RKO (cell line): ENCODE data around the gene KRTAP9-6.
"Not testable (repeated sequence)": the region's sequence is repeated elsewhere in the genome, so short reads cannot be mapped to it uniquely, and the experiment has no call there.

Experiments used
- DNase-seq: peaks from one replicate; pipeline ENCODE4 v3.0.0-alpha.2; 2016; ENCODE audit warnings: low spot score

KRTAP9-6 gene

DNA sequence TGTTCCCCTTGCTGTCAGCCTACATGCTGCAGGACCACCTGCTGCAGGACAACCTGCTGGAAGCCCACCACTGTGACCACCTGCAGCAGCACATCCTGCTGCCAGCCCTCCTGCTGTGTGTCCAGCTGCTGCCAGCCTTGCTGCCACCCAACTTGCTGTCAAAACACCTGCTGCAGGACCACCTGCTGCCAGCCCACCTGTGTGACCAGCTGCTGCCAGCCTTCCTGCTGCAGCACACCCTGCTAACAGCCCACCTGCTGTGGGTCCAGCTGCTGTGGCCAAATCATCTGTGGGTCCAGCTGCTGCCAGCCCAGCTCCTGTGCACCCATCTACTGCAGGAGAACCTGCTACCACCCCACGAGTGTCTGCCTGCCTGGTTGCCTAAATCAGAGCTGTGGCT, 6.1 kb downstream of the KRTAP9-6 start:
- DNase-seq: not testable (repeated sequence)

DNA sequence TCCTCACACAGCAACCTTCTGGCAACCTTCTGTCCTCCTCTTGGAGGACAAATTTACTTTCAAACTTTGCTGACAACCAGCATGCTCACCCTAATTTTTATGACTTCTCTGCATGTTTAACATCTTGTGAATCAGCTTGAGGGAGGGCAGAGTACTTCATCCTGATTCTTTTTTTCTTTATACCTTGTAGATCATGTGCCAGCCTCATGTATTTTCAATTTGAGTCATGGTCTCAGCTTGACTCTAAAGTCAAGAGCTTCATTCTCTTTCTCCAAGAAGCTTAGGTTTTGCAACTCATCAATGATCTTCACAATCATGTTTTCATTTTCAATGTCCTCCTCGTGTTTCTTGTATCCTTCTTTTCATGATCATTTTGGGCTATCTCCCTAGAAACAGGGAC, 6.7 kb downstream of the KRTAP9-6 start:
- DNase-seq: no peak

DNA sequence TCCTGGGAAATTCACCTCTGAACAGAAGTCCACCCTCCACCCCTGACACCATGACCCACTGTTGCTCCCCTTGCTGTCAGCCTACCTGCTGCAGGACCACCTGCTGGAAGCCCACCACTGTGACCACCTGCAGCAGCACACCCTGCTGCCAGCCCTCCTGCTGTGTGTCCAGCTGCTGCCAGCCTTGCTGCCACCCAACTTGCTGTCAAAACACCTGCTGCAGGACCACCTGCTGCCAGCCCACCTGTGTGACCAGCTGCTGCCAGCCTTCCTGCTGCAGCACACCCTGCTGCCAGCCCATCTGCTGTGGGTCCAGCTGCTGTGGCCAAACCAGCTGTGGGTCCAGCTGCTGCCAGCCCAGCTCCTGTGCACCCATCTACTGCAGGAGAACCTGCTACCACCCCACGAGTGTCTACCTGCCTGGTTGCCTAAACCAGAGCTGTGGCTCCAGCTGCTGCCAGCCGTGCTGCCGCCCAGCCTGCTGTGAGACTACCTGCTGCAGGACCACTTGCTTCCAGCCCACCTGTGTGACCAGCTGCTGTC, 10.5 kb downstream of the KRTAP9-6 start, which contains the start of gene KRTAP9-7:
KRTAP9-7 (plus strand) TSS at position 51 of the 543 bp plus-strand sequence; CDS start at position 51, 0 bp downstream.
- DNase-seq: not testable (repeated sequence)

DNA sequence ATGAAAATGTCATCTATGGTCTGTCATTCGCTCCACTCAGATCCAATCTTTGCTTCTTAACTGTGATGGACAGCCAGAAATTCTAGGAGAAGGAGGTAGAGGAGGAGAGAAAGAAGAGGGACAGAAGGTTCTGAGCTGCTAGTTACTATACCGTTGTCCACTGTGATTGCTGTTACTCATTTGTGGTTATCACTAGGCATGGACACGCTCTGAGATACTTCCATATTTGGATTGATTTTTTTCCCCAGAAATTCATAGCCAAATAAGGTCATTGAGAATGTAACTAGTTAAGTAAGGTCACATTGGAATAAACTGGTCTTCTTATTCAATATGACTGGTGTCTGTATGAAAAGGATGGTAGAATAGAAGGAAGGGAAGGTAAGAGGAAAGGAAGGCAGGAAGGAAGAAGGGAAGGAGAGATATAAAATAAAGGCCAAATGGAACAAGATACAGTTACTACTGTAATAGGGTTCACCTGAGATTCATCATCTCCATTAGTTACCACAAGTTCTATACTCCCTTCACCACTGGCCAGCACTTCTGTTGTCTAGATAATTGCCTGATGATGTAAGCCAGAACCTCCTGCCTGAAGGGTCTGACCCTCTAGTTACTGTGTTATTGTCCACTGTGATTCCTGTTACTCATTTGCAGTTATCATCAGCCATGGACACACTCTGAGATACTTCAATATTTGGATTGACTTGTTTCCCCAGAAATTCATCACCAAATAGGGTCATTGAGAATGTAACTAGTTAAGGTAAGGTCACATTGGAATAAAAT, 13.2 kb downstream of the KRTAP9-6 start:
- no peak for DNase-seq

DNA sequence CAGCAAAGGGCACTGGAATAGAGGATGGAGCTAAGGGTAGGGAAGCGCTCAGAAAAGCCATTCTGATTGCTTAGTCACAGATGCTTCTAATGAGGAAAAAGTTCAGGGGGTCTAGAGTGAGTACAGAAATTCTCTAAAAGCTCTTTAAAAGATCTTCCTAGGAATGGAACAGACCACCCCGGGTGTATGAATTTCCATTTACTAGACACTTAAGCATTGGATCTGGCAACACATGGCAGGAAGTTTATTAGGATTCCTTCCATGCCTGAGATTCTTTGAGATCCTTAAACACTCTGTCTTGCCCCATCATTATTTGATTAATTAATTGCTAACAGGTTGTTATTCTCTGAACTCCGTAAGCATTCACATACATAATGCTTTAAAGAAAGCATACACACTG, 18.9 kb downstream of the KRTAP9-6 start:
- DNase-seq: no peak

DNA sequence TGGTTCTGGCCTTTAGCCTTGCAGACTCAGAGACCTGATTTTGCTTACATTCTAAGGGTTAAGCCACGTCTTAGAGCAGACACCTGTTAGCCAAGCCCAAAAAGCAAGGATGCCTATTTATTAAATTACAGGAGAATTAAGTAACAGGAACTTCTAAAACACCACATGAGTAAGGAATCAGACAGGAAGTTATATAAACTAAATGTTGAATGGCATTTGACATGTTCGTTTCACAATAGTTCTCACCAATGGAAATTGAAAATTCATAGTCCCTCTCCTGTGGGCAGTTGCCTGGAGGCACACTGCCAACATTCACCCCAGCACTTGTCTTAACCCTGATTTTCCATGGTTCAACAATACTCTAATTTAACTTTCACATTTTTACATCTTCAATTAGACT, 19.4 kb downstream of the KRTAP9-6 start:
- no peak for DNase-seq

DNA sequence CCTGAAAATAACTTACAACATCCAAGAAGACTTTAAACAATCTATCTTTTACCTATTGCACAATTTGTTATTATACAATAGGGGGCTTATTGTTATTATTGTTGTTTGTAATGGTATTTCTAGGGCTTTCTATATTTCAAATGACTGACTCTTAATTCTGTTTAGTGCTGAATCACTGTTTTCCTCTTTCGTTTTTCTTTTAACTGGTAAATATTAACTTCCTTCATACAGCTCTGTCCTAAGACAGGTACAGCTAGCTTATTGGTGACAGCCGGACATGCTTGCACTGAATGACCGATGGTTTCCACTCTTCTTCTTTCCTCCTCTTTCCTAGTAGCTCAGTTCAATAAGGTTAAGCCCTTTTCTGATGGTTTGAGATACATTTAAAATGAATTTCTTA, 21.9 kb downstream of the KRTAP9-6 start:
- DNase-seq: no peak

DNA sequence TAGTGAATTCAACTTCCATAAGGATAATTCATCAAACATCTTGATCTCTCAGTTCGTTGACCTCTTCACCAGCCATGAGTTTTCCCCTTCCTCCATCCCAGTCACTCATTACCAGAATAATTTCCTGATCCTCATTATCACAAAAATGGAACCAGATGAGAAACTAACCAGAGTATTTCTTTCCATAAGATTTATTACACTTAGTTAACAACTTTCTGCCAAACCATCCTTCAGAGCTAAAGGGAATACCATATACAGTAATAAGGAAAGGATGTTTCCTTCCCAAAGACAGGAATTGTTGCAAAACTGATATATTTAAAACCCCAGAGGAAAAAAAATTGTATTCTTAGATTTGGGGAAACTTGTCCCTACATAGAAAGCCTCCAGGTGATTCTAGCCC, 28.8 kb downstream of the KRTAP9-6 start:
- DNase-seq: no peak

DNA sequence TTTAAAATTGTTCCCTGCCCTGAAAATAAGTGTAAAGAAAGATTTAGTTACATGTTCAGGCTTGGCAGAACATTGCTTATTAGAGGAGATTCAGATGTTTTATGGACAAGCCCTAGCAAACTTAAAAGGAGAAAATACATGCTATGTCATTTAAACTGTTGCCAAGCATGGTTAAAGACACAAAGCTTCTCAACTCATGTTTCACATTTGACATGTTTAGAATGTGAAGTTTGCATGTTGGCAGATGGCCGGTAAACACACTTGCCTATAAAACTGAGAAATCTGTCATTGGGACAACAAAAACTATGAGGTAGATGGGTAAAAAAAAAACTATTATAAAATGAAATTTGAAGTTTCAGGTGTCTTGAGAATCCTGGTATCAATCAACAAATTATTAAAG, 31.7 kb downstream of the KRTAP9-6 start:
- DNase-seq: no peak

DNA sequence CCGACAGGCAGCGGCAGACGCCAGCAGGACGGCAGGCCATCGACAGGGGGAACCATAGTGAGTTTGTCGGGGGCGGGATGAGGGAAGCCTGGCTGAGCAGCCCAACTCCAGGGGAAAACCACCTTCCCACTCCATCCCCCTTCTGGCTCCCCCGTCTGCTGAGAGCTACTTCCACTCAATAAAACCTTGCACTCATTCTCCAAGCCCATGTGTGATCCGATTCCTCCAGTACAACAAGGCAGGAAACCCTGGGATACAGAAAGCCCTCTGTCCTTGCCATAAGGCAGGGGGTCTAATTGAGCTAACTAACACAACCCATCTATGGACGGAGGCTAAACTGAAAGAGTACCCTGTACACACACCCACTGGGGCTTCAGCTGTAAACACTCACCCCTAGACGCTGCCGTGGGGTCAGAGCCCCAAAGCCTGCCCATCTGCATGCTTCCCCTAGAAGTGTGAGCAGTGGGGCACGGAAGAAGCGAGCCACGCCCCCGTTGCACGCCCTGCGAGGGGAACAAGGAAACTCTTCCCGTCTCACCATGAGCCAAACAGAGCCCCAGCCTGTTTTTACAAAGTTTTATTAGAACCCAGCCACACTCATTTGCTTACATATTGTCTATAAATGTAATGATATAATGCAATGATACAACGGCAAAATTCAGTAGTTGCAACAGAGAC, 33.4 kb downstream of the KRTAP9-6 start:
- no peak for DNase-seq

DNA sequence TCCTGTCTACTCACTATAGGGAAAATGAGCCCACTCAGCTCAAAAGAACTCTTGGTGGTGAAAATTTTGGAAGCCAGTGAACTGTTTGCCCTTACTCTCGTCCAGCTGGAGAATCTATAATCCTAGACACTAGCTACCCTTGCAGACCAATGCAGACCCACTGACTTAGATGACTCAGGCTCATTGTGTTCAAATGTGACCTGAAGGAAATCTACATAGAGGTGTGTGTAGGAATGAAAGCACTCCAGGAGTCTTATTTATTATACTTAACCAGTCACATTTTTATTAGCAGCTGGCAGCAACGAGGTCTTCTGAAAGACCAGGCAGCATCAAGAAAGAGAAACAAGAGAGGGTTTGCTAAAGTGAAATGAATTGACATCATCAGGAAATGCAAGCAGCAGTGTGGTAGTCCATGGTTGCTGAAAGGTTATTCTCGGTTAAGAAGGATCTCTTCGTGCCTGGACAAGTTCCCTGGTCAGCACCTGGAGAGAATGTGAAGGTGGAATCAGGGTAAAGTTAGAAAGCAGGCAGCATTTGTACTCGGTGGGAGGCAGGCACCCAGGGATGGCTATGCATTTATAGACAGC, 36.1 kb downstream of the KRTAP9-6 start:
- no peak for DNase-seq

DNA sequence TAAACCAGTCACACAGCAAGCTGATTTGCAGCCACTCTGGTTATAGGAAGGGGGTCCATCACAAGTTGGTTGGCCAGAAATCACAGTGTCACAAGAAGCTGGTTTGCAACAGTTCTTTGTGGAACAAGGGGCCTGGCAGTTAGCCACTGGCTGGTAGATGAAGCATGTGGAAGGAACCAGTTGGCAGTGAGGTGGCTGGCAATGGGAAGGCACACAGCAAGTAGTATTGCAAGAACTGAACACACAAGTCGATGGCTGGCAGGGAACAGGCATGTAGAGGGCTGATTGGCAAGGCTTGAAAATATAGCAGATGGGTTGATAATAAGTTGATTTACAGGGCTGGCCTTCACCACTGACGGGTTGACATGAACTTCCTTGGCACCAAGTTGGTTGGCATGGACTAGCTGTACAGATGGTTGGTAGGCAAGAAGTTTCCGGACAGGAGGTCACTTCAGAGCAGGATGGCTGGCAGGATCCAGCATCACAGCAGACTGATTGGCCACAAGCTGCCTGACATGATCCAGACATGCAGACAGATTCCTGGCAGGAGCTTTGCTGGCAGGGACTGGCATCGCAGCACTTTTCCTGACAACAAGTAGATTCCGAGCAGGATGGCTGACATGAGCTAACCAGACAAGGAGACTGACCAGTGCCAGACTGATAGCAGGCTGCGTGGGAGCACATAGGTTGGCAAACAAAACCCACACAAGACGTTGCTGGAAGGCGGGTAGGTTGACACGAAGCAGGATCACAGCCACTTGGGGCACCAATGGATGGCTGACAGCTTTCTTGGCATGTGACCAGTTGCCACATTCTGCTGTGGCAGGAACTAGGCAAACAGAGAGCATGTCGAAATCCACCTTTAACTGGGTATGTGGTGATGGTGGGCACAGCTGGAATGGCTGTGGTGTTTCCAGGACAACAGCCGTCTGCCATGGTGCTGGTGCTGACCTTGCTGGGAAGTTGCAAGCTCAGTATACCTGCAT, 37.0 kb downstream of the KRTAP9-6 start, which contains the start of gene KRTAP29-1:
KRTAP29-1 (minus strand) TSS at position 936 of the 986 bp plus-strand sequence; CDS start at position 936, 0 bp downstream.
- DNase-seq: no peak

DNA sequence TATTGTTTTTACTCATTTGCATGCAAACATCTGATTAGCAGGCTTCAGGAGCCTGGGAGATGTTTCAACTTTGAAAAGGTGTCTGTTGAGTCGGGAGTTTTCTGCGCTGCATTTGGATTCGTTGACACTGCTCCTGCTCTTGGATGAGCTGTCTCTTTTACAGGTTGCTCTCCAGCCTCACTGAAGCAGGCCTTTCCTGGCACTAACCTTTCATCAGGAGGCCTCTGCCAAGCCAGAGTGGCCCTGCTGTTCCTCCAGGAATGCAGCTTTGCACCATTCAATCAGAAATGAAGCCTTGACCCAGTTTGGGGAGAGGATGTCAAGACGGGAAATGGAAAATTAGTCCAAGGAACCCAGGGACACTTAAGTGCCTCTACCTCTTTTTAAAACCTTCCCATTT, 37.8 kb downstream of the KRTAP9-6 start:
- DNase-seq: no peak

DNA sequence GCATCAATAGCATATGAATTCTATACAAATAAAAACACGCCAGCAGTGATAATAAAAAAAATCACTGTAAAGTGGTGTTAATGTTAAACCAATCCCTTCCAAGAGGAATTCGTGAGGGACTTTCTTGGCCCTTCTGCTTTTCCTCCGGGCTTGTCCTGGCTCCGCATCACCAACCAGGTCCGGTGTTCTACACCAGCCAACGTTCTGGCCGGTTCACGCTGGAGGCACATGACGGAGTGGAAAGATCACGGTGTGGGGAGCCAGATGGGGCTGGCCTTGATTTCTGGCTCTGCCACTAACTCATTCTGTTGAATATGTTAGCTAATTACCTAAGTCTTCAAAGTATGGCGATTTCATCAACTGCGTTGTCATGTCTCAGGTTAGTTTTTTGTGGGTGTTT, 38.9 kb downstream of the KRTAP9-6 start:
- no peak for DNase-seq

DNA sequence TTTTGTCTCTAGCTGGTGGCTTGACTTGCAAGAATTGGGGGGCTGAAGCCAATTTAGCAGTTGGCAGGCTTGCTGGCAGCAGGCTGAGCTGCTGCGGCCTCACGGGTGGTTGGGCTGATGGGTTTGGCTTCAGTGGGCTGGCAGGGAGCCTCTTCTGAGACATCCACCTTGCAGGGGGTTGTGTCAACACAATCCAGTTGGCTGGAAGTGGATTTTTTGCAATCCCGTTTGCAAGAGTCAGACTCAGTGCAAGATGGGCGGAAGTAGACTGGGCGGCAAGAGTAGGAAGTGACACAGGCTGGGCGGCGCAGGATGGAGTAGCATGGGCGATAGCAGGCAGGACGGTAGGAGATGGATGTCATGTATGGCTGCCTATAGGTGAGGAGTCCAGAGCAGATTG, 42.5 kb downstream of the KRTAP9-6 start:
- DNase-seq: no peak

DNA sequence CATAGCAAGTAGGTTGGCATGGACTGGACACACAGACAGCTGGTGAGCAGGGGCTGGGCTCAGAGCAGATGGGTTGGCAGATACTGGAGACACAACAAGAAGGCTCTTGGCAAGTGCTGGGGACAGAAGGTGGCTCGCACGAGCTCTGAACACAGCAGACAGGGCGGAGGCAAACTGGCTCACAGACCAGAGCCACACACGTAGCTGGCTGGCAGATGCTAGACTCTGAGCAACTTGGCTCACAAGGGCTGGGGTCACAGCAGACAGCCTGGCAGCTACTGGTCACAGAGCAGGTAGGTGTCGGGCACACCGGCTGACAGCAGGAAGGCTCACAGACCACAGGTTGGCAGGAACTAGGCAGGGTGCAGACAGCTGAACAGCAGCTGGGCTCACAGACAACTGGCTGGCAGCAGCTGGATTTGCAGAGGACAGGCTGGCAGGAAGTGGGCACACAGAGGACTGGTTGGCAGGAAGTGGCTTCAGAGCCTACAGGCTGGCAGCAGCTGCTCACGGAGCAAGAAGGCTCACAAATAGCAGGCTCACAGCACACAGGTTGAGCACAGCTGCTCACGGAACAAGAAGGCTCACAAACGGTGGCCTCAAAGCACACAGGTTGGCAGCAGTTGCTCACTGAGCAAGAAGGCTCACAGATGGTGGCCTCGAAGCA, 43.2 kb downstream of the KRTAP9-6 start:
- no peak for DNase-seq

DNA sequence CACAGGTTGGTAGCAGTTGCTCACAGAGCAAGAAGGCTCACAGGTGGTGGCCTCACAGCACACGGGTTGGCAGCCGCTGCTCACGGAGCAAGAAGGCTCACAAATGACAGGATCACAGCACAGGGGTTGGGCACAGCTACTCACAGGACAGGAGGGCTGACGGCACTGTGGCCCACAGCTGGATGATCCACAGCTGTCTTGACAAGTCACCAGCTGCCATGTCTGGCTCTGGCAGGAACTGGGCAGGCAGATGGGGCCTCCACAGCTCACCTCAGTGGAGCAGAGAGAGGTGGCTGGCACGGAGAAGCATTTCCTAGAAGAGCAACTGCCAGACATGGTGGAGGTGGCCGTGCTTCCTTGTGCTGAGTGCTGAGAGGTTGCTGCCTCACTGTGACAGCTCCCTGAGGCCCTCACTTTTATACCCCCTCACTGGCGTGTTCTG, 43.8 kb downstream of the KRTAP9-6 start, which contains the start of gene KRTAP16-1:
KRTAP16-1 (minus strand) TSS at position 392 of the 442 bp plus-strand sequence; CDS start at position 336, 56 bp downstream.
- DNase-seq: no peak

DNA sequence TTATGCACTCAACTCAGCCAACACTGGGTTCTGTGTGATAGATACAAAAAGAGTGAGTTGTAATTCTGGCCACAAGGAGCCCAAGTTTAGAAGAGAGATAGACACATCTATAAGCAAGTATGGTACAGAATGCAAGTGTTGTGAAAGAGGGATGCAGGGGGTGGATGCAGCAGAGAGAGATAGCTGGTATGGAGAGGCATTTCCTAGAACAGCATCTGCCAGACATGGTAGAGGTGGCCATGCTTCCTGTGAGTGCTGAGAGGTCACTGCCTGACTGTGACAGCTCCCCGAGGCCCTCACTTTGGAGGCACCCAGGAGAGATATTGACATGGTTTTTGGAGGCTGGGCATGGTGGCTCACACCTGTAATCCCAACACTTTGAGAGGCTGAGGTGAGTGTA, 45.9 kb downstream of the KRTAP9-6 start:
- DNase-seq: no peak

DNA sequence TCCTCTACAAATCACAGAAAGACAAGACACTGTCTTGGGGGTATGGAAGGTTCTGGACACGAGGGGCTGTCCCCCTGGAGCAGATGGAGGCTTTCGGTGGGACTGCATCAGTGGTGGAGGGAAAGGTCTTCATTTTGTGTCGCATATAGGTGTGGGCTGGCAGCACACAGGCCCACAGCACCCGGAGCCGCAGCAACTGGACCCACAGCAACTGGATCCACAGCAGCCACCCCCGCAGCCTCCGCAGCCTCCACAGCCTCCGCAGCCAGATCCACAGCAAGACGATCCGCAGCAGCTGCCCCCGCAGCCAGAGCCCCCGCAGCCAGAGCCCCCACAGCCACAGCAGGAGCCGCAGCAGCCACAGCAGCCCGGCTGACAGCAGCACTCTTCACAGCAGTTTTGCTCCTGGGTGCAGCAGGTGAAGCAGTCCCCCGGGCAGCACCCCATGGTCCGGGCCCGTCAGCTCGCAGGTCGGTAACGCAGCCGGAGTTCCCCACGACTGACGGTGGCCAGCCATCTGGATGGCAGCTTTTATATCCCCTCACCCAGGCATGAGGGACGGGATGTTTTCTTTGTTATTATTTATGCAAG, 50.1 kb downstream of the KRTAP9-6 start, which contains the start of gene KRTAP17-1:
KRTAP17-1 (minus strand) TSS at position 507 of the 591 bp plus-strand sequence; CDS start at position 447, 60 bp downstream.
- no peak for DNase-seq
